ENCODE data around the gene STK32B.

DNA sequence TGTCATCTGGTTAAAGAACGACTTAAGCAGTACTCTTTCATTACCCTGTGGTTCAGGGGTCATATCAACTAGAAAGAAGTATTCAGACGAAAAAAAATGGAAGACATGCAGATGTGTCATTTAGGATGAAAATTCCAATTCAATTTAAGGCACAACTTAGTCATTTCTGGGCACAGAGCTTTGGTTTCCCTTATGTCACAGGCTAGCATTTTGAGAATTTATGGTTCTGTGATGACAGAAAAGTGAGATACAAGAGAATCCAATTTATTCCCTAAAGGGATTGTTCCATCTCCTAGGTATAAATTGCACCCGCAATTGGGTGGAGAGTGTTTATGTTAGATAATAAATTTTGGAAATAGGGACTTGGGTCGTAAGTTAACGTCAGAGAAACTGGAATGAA, 306.6 kb downstream of the STK32B start:
- no peak for TF ChIP-seq POLR2A (IDR thresholded peaks at IDR 0.05; ENCODE audit: low read length)
- no peak for TF ChIP-seq GATA1 (IDR thresholded peaks at IDR 0.05; ENCODE audit: low read depth, low read length)
